HCT116 (cell line): ENCODE results near the gene CAMK1D. TPM values are rescaled to one million over a fixed set of nuclear protein-coding genes. Genes with fewer than 3 reads are reported as not detected.

ENCODE experiments used
- ATAC-seq: fragments of 200-7000 bp; cut with Tn5 transposase; 2 replicates; pipeline ENCODE4 v1.9.1; 2020; ENCODE audit warnings: mild to moderate bottlenecking, moderate library complexity
- BruUV-seq: library from RNA; stranded (reverse); fragments of 400-500 nt; replicated peaks from 2 replicates; lab custom pipeline; 2021; lab: Mats Ljungman, UMichigan
- CTCF ChIA-PET: fragments of 300-600 bp; sonication (Branson Sonifier 250); formaldehyde crosslinking; loops from one replicate; lab custom pipeline; 2021; ENCODE audit warnings: antibody characterized with exemption; lab: Charles Lee
- POLR2A ChIA-PET: fragments of 300-600, 350-600 bp; sonication (Branson Sonifier 250); formaldehyde crosslinking; loops from one replicate; lab custom pipeline; 2021; ENCODE audit warnings: antibody characterized with exemption; lab: Charles Lee
- RAD21 ChIA-PET, 2 experiments: fragments of 300-600 bp; sonication (Branson Sonifier 250); formaldehyde crosslinking; loops; one replicate each; lab custom pipeline; 2023; ENCODE audit warnings: low total read pairs in 2 of 2; ENCODE audit not compliant: uncharacterized antibody in 2 of 2, unreplicated experiment in 2 of 2, low non-redundant PET in 1 of 2; lab: Charles Lee
- DNase-seq: peaks from one replicate; pipeline ENCODE4 v3.0.0-alpha.2; 2010; ENCODE audit warnings: low read depth, low spot score
- H2AFZ ChIP-seq: fragments of 200-600 bp; shearing (Covaris generic), sonication (generic); 2 replicates; pipeline ENCODE4 v1.6.1; 2017; ENCODE audit warnings: low read depth, mixed run types, mixed read lengths, antibody characterized with exemption, low read length; ENCODE audit not compliant: poor library complexity, severe bottlenecking
- H3K27ac ChIP-seq: 2 replicates; pipeline ENCODE4 v1.5.1; 2012; ENCODE audit warnings: low read depth, low read length
- H3K27me3 ChIP-seq: fragments of 200-600 bp; sonication (generic); 2 replicates; pipeline ENCODE4 v1.6.1; 2016; ENCODE audit warnings: mixed run types, low read length, mixed read lengths; ENCODE audit not compliant: insufficient read depth
- H3K36me3 ChIP-seq, 2 experiments: fragments of 200-500 bp in 1 of 2; fragments of 200-600 bp in 1 of 2; sonication (Bioruptor generic) in 1 of 2; sonication (generic) in 1 of 2; 2 replicates each; pipeline versions ENCODE4 v1.5.1 to v1.6.1; 2014 to 2016; ENCODE audit warnings: low read length in 2 of 2, inconsistent platforms in 1 of 2, mixed read lengths in 1 of 2, mixed run types in 1 of 2; ENCODE audit not compliant: insufficient read depth in 2 of 2, control insufficient read depth in 1 of 2
- H3K4me1 ChIP-seq, 2 experiments: fragments of 200-600 bp in 1 of 2; sonication (generic) in 1 of 2; 2 replicates each; pipeline versions ENCODE4 v1.5.1 to v1.6.1; 2012 to 2017; ENCODE audit warnings: low read length in 2 of 2, inconsistent platforms in 1 of 2, mild to moderate bottlenecking in 1 of 2, mixed read lengths in 1 of 2, mixed run types in 1 of 2, moderate library complexity in 1 of 2; ENCODE audit not compliant: insufficient read depth in 2 of 2, control insufficient read depth in 1 of 2
- H3K4me2 ChIP-seq: fragments of 200-600 bp; sonication (generic); 2 replicates; pipeline ENCODE4 v1.6.1; 2017; ENCODE audit warnings: mixed run types, low read length, mixed read lengths
- H3K4me3 ChIP-seq, 2 experiments: fragments of 200-600 bp in 1 of 2; sonication (generic) in 1 of 2; replicated peaks in 1 of 2; 2 replicates each; pipeline ENCODE4 v1.5.1; 2011 to 2016; ENCODE audit warnings: low read length in 2 of 2, control low read depth in 1 of 2, low read depth in 1 of 2, mild to moderate bottlenecking in 1 of 2, mixed read lengths in 1 of 2, mixed run types in 1 of 2
- H3K79me2 ChIP-seq: fragments of 200-600 bp; sonication (generic); 2 replicates; pipeline ENCODE4 v1.6.1; 2017; ENCODE audit warnings: mild to moderate bottlenecking, mixed run types, low read length, moderate library complexity, mixed read lengths; ENCODE audit not compliant: insufficient read depth
- H3K9ac ChIP-seq: fragments of 200-600 bp; sonication (generic); 2 replicates; pipeline ENCODE4 v1.6.1; 2016; ENCODE audit warnings: low read length, mixed read lengths
- H3K9me2 ChIP-seq: fragments of 200-600 bp; sonication (generic), shearing (Covaris generic); 2 replicates; pipeline ENCODE4 v1.6.1; 2017; ENCODE audit warnings: mixed run types, mild to moderate bottlenecking, moderate library complexity; ENCODE audit not compliant: insufficient read depth
- H3K9me3 ChIP-seq, 2 experiments: fragments of 200-500 bp in 1 of 2; fragments of 200-600 bp in 1 of 2; sonication (Bioruptor generic) in 1 of 2; sonication (generic) in 1 of 2; 2 replicates each; pipeline ENCODE4 v1.6.1; 2014 to 2017; ENCODE audit warnings: low read length in 2 of 2, mixed read lengths in 2 of 2, inconsistent platforms in 1 of 2, low read depth in 1 of 2, mild to moderate bottlenecking in 1 of 2, mixed run types in 1 of 2, moderate library complexity in 1 of 2; ENCODE audit not compliant: control insufficient read depth in 1 of 2, insufficient read depth in 1 of 2
- H4K20me1 ChIP-seq: fragments of 200-600 bp; sonication (generic), shearing (Covaris generic); 2 replicates; pipeline ENCODE4 v1.6.1; 2017; ENCODE audit warnings: mixed run types, mild to moderate bottlenecking, moderate library complexity; ENCODE audit not compliant: insufficient read depth
- EZH2 ChIP-seq: fragments of 200-600 bp; sonication (generic); IDR thresholded peaks from 2 replicates; pipeline ENCODE4 v1.6.1; 2017; ENCODE audit warnings: antibody characterized with exemption, mixed run types
- EZH2phosphoT487 ChIP-seq: fragments of 200-600 bp; IDR thresholded peaks from 2 replicates; pipeline ENCODE4 v1.6.1; 2018; ENCODE audit warnings: antibody characterized with exemption, borderline replicate concordance
- JUND ChIP-seq: IDR thresholded peaks from 2 replicates; pipeline ENCODE4 v1.6.1; 2012
- RAD21 ChIP-seq: IDR thresholded peaks from 2 replicates; pipeline ENCODE4 v1.6.1; 2012; ENCODE audit warnings: low read depth, mild to moderate bottlenecking
- SP1 ChIP-seq: IDR thresholded peaks from 2 replicates; pipeline ENCODE4 v1.6.1; 2012; ENCODE audit warnings: low read depth
- TCF7L2 ChIP-seq: IDR thresholded peaks from 2 replicates; pipeline ENCODE4 v1.7.0; 2011; ENCODE audit warnings: borderline replicate concordance, inconsistent platforms; ENCODE audit not compliant: insufficient read depth, insufficient read length; ENCODE audit errors: extremely low read depth
- YY1 ChIP-seq: IDR thresholded peaks from 2 replicates; pipeline ENCODE4 v1.6.1; 2011; ENCODE audit warnings: low read length, low read depth, moderate library complexity, mild to moderate bottlenecking; ENCODE audit not compliant: insufficient replicate concordance; ENCODE audit errors: extremely low read depth
- intact Hi-C: fragments of 100-400 bp; cut with micrococcal nuclease; formaldehyde crosslinking; loops from 2 replicates; pipeline ENCODE4 v1.10.0; 2022
- total RNA-seq: library from RNA; stranded (reverse); gene quantifications from one replicate; pipeline ENCODE4 v1.2.1, GENCODE V29; 2021; ENCODE audit not compliant: unreplicated experiment
- TF ChIP-seq, protein P1 (sequence below): IDR thresholded peaks from 2 replicates; pipeline ENCODE4 v1.6.1; 2012; ENCODE audit warnings: low read depth
- TF ChIP-seq, protein P2 (sequence below): IDR thresholded peaks from 2 replicates; pipeline ENCODE4 v1.6.1; 2012

Gene CAMK1D
- total RNA-seq, 1 experiment from 2014 or later, result 9.6 TPM

DNA sequence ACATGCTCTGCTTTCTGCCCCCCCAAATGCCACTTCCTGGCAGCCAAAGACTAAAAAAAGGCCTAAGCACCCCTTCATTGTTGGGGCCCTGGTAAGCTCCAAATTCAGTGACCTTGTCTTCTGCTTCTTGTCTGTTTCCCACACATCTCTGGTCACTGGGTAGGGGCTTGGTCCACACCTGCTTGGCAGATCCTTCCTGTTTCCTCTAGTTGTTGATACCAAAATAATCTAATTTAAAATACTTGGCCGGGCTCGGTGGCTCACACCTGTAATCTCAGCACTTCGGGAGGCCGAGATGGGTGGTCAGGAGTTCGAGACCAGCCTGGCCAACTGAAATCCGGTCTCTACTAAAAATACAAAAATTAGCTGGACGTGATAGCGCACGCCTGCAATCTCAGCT lies 130.6 kb downstream of the CAMK1D start:
- Histone ChIP-seq H3K4me3 (no peak overlapping the region), H3K9me3 (no peaks in the 10 kb centered on the region), H4K20me1 (no peaks in the 10 kb centered on the region), H3K4me1 (0 out of 4 replicates have a peak, but pooled peaks cover 0 to under 1% of the 10 kb centered on the region in 2 experiments), H2AFZ (no peak overlapping the region), H3K4me2 (no peak overlapping the region), H3K27ac (no peak overlapping the region), H3K36me3 (no peaks in the 10 kb centered on the region), H3K9ac (no peak overlapping the region), H3K27me3 (no peaks in the 10 kb centered on the region), H3K79me2 (no peaks in the 10 kb centered on the region), H3K9me2 (no peaks in the 10 kb centered on the region)
- RAD21 ChIA-PET, result no interaction called here
- CTCF ChIA-PET, result no interaction called here
- no peak for ATAC-seq
- DNase-seq, result no peak
- no TSS peak for BruUV-seq
- POLR2A ChIA-PET, result no interaction called here
- intact Hi-C loops, result no loop called here
- TF ChIP-seq YY1 (no peak), EZH2phosphoT487 (no peak), RAD21 (no peak), TCF7L2 (no peak), JUND (no peak), EZH2 (no peak), SP1 (no peak)
- TF ChIP-seq, protein P1, sequence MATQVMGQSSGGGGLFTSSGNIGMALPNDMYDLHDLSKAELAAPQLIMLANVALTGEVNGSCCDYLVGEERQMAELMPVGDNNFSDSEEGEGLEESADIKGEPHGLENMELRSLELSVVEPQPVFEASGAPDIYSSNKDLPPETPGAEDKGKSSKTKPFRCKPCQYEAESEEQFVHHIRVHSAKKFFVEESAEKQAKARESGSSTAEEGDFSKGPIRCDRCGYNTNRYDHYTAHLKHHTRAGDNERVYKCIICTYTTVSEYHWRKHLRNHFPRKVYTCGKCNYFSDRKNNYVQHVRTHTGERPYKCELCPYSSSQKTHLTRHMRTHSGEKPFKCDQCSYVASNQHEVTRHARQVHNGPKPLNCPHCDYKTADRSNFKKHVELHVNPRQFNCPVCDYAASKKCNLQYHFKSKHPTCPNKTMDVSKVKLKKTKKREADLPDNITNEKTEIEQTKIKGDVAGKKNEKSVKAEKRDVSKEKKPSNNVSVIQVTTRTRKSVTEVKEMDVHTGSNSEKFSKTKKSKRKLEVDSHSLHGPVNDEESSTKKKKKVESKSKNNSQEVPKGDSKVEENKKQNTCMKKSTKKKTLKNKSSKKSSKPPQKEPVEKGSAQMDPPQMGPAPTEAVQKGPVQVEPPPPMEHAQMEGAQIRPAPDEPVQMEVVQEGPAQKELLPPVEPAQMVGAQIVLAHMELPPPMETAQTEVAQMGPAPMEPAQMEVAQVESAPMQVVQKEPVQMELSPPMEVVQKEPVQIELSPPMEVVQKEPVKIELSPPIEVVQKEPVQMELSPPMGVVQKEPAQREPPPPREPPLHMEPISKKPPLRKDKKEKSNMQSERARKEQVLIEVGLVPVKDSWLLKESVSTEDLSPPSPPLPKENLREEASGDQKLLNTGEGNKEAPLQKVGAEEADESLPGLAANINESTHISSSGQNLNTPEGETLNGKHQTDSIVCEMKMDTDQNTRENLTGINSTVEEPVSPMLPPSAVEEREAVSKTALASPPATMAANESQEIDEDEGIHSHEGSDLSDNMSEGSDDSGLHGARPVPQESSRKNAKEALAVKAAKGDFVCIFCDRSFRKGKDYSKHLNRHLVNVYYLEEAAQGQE, result no peak
- TF ChIP-seq, protein P2, sequence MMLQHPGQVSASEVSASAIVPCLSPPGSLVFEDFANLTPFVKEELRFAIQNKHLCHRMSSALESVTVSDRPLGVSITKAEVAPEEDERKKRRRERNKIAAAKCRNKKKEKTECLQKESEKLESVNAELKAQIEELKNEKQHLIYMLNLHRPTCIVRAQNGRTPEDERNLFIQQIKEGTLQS, result no peak
